Measurements from ENCODE around the gene TAX1BP1. TPM values are rescaled to one million over a fixed set of nuclear protein-coding genes. Genes with fewer than 3 reads are reported as not detected.

Gene TAX1BP1
- total RNA-seq, 2 experiments from 2014 or later = 101 to 109 TPM

GRCh38 chr7:27756298-27756697, 16.3 kb downstream of the TAX1BP1 start:
- intact Hi-C loops (cut with DNase I, micrococcal nuclease) = no loop called here
- Mint-ChIP-seq H3K9me3 (ENCODE audit: low read depth) (no peaks in the 10 kb centered on the region), H3K27ac (no peak overlapping the region), H3K4me1 (peaks cover 21% of the 10 kb centered on the region), H3K4me3 (no peak overlapping the region), H3K36me3 (ENCODE audit: low read depth) (peaks cover 50% of the 10 kb centered on the region), H3K27me3 (no peaks in the 10 kb centered on the region)
- POLR2A ChIA-PET = no interaction called here
- ATAC-seq = no peak
- DNase-seq = no peak
- CTCF ChIA-PET = no interaction called here

GRCh38 chr7:27759491-27759890, 19.5 kb downstream of the TAX1BP1 start:
- H3K36me3 Mint-ChIP-seq (ENCODE audit: low read depth) = peaks cover 50% of the 10 kb centered on the region
- intact Hi-C loops (cut with DNase I, micrococcal nuclease) = no loop called here
- POLR2A ChIA-PET = no interaction called here

GRCh38 chr7:27762062-27762461, 22.1 kb downstream of the TAX1BP1 start:
- Mint-ChIP-seq H3K9me3 (ENCODE audit: low read depth) (no peaks in the 10 kb centered on the region), H3K4me3 (no peak overlapping the region), H3K27ac (no peak overlapping the region), H3K4me1 (peaks cover 17% of the 10 kb centered on the region), H3K36me3 (ENCODE audit: low read depth) (peaks cover 47% of the 10 kb centered on the region), H3K27me3 (no peaks in the 10 kb centered on the region)
- intact Hi-C loops (cut with DNase I, micrococcal nuclease) = no loop called here
- CTCF ChIA-PET = interaction anchor here (3.1 kb wide), 1 partner anchor 13 kb away, joined by 17 read pairs; no protein-coding TSS in a partner anchor
- DNase-seq = no peak
- ATAC-seq = no peak
- POLR2A ChIA-PET = no interaction called here

More at GRCh38 chr7:27759491-27759890, 19.5 kb downstream of the TAX1BP1 start:
- ATAC-seq (no peak), DNase-seq (no peak)
- CTCF ChIA-PET = no interaction called here
- Mint-ChIP-seq H3K27me3 (no peaks in the 10 kb centered on the region), H3K4me3 (no peak overlapping the region), H3K4me1 (peaks cover 23% of the 10 kb centered on the region), H3K9me3 (ENCODE audit: low read depth) (no peaks in the 10 kb centered on the region), H3K27ac (no peak overlapping the region)

- Mint-ChIP-seq H3K4me3 (no peak overlapping the region), H3K36me3 (ENCODE audit: low read depth) (peaks cover 37% of the 10 kb centered on the region), H3K9me3 (ENCODE audit: low read depth) (no peaks in the 10 kb centered on the region), H3K27ac (no peak overlapping the region), H3K27me3 (no peaks in the 10 kb centered on the region), H3K4me1 (peaks cover 14% of the 10 kb centered on the region)
- DNase-seq (no peak), ATAC-seq (no peak)
- intact Hi-C loops (cut with DNase I, micrococcal nuclease) = no loop called here
- ChIA-PET POLR2A (interaction anchor here (0.7 kb wide), 1 partner anchor 12 kb away, joined by 4 read pairs; no protein-coding TSS in a partner anchor), CTCF (interaction anchor here (0.7 to 3.1 kb wide), 6 partner anchors 11 to 299 kb away, joined by 3 to 17 read pairs (median 5); no protein-coding TSS in a partner anchor)
These were observed 24.1 kb downstream of the TAX1BP1 start for GRCh38 chr7:27763983-27764508.

- H3K36me3 Mint-ChIP-seq (ENCODE audit: low read depth) = peaks cover 34% of the 10 kb centered on the region
- CTCF ChIA-PET = interaction anchor here (2.0 kb wide), 1 partner anchor 12 kb away, joined by 10 read pairs; no protein-coding TSS in a partner anchor
- no peaks in the 10 kb centered on the region for H3K9me3 Mint-ChIP-seq (ENCODE audit: low read depth)
- POLR2A ChIA-PET = no interaction called here
- peaks cover 14% of the 10 kb centered on the region for H3K4me1 Mint-ChIP-seq
- H3K4me3 Mint-ChIP-seq = no peak overlapping the region
- DNase-seq (no peak), ATAC-seq (no peak)
- no peaks in the 10 kb centered on the region for H3K27me3 Mint-ChIP-seq
- intact Hi-C loops (cut with DNase I, micrococcal nuclease) = no loop called here
- H3K27ac Mint-ChIP-seq = no peak overlapping the region
These were observed 25.9 kb downstream of the TAX1BP1 start for GRCh38 chr7:27765841-27766240.

GRCh38 chr7:27767374-27767773, 27.4 kb downstream of the TAX1BP1 start:
- no peaks in the 10 kb centered on the region for H3K27me3 Mint-ChIP-seq
- peaks cover 33% of the 10 kb centered on the region for H3K36me3 Mint-ChIP-seq (ENCODE audit: low read depth)
- ChIA-PET POLR2A (no interaction called here), CTCF (interaction anchor here (0.9 to 2.0 kb wide), 2 partner anchors 10 to 22 kb away, joined by 3 to 10 read pairs; no protein-coding TSS in a partner anchor)
- intact Hi-C loops (cut with DNase I, micrococcal nuclease) = no loop called here
- H3K9me3 Mint-ChIP-seq (ENCODE audit: low read depth) = no peaks in the 10 kb centered on the region
- DNase-seq (no peak), ATAC-seq (no peak)
- H3K4me1 Mint-ChIP-seq = peaks cover 14% of the 10 kb centered on the region
- no peak overlapping the region for H3K27ac Mint-ChIP-seq
- no peak overlapping the region for H3K4me3 Mint-ChIP-seq

GRCh38 chr7:27771111-27771510, 31.1 kb downstream of the TAX1BP1 start:
- CTCF ChIA-PET = no interaction called here
- no peak for ATAC-seq
- Mint-ChIP-seq H3K27ac (no peak overlapping the region), H3K9me3 (ENCODE audit: low read depth) (no peaks in the 10 kb centered on the region), H3K27me3 (no peaks in the 10 kb centered on the region), H3K4me1 (peaks cover 10% of the 10 kb centered on the region), H3K36me3 (ENCODE audit: low read depth) (peaks cover 20% of the 10 kb centered on the region), H3K4me3 (no peak overlapping the region)
- intact Hi-C loops (cut with DNase I, micrococcal nuclease) = no loop called here
- POLR2A ChIA-PET = no interaction called here
- no peak for DNase-seq

- no peak for ATAC-seq
- Mint-ChIP-seq H3K4me3 (no peak overlapping the region), H3K9me3 (ENCODE audit: low read depth) (no peaks in the 10 kb centered on the region), H3K27ac (no peak overlapping the region), H3K36me3 (ENCODE audit: low read depth) (peaks cover 11% of the 10 kb centered on the region), H3K27me3 (no peaks in the 10 kb centered on the region), H3K4me1 (peaks cover 10% of the 10 kb centered on the region)
- POLR2A ChIA-PET = no interaction called here
- CTCF ChIA-PET = interaction anchor here (0.6 to 3.0 kb wide), 12 partner anchors 8 to 751 kb away, joined by 3 to 17 read pairs (median 4); partner anchors contain the start of gene TAX1BP1
- DNase-seq = no peak
- intact Hi-C loops (cut with DNase I, micrococcal nuclease) = no loop called here
These were observed 34.9 kb downstream of the TAX1BP1 start for GRCh38 chr7:27774717-27775328.

GRCh38 chr7:27775782-27776181, 35.8 kb downstream of the TAX1BP1 start:
- ATAC-seq (no peak), DNase-seq (no peak)
- no peak overlapping the region for H3K27ac Mint-ChIP-seq
- H3K9me3 Mint-ChIP-seq (ENCODE audit: low read depth) = no peaks in the 10 kb centered on the region
- peaks cover 13% of the 10 kb centered on the region for H3K4me1 Mint-ChIP-seq
- H3K36me3 Mint-ChIP-seq (ENCODE audit: low read depth) = peaks cover 11% of the 10 kb centered on the region
- no peaks in the 10 kb centered on the region for H3K27me3 Mint-ChIP-seq
- intact Hi-C loops (cut with DNase I, micrococcal nuclease) = no loop called here
- no peak overlapping the region for H3K4me3 Mint-ChIP-seq
- ChIA-PET CTCF (interaction anchor here (0.9 to 3.0 kb wide), 3 partner anchors 13 to 35 kb away, joined by 4 to 17 read pairs (median 12); no protein-coding TSS in a partner anchor), POLR2A (no interaction called here)

GRCh38 chr7:27777662-27778061, 37.7 kb downstream of the TAX1BP1 start:
- POLR2A ChIA-PET = interaction anchor here (0.6 kb wide), 1 partner anchor 84 kb away, joined by 5 read pairs; no protein-coding TSS in a partner anchor

GRCh38 chr7:27779873-27780272, 39.9 kb downstream of the TAX1BP1 start:
- intact Hi-C loops (cut with DNase I, micrococcal nuclease) = loop anchor here (5.0 to 10.0 kb wide), 4 partner anchors 242 to 583 kb away; no protein-coding TSS in a partner anchor
- Mint-ChIP-seq H3K4me3 (no peak overlapping the region), H3K4me1 (peaks cover 36% of the 10 kb centered on the region), H3K9me3 (ENCODE audit: low read depth) (no peaks in the 10 kb centered on the region), H3K36me3 (ENCODE audit: low read depth) (peaks cover under 1% of the 10 kb centered on the region), H3K27ac (no peak overlapping the region), H3K27me3 (no peaks in the 10 kb centered on the region)
- ChIA-PET POLR2A (no interaction called here), CTCF (interaction anchor here (0.6 kb wide), 1 partner anchor 8 kb away, joined by 3 read pairs; no protein-coding TSS in a partner anchor)
- DNase-seq (no peak), ATAC-seq (no peak)

More at GRCh38 chr7:27777662-27778061, 37.7 kb downstream of the TAX1BP1 start:
- intact Hi-C loops (cut with DNase I, micrococcal nuclease) = no loop called here
- Mint-ChIP-seq H3K4me3 (no peak overlapping the region), H3K27ac (no peak overlapping the region), H3K9me3 (ENCODE audit: low read depth) (no peaks in the 10 kb centered on the region), H3K4me1 (peaks cover 19% of the 10 kb centered on the region), H3K27me3 (no peaks in the 10 kb centered on the region), H3K36me3 (ENCODE audit: low read depth) (no peaks in the 10 kb centered on the region)
- CTCF ChIA-PET = interaction anchor here (1.2 to 2.2 kb wide), 3 partner anchors 9 to 32 kb away, joined by 4 to 10 read pairs (median 5); no protein-coding TSS in a partner anchor
- DNase-seq = no peak
- ATAC-seq = no peak

- POLR2A ChIA-PET = no interaction called here
- Mint-ChIP-seq H3K36me3 (ENCODE audit: low read depth) (peaks cover 6% of the 10 kb centered on the region), H3K4me1 (peaks cover 31% of the 10 kb centered on the region), H3K27me3 (no peaks in the 10 kb centered on the region), H3K27ac (no peak overlapping the region), H3K9me3 (ENCODE audit: low read depth) (no peaks in the 10 kb centered on the region), H3K4me3 (no peak overlapping the region)
- CTCF ChIA-PET = no interaction called here
- DNase-seq (no peak), ATAC-seq (no peak)
- intact Hi-C loops (cut with DNase I, micrococcal nuclease) = loop anchor here (5.0 to 10.0 kb wide), 4 partner anchors 241 to 584 kb away; no protein-coding TSS in a partner anchor
These were observed 41.2 kb downstream of the TAX1BP1 start for GRCh38 chr7:27781188-27781587.

Measured in activated CD4-positive, alpha-beta T cell treated with anti-CD3 and anti-CD28 coated beads for 36 hours (primary cell).